CD14-positive monocyte (primary cell): ENCODE results near the gene PALM. TPM values are rescaled to one million over a fixed set of nuclear protein-coding genes. Genes with fewer than 3 reads are reported as not detected.

ENCODE experiments used
- DNase-seq, 3 donors: peaks; one replicate each; pipeline ENCODE4 v3.0.0-alpha.2; 2011 to 2022
- H2AFZ ChIP-seq: 2 replicates; pipeline ENCODE4 v1.6.0; 2012; ENCODE audit warnings: mild to moderate bottlenecking, low read depth, low read length, inconsistent platforms; ENCODE audit not compliant: insufficient read depth, poor library complexity, severe bottlenecking
- H3K27ac ChIP-seq, 2 donors: 1 replicate in 1 of 2; 2 replicates in 1 of 2; pipeline ENCODE4 v1.5.1; 2012 to 2013; ENCODE audit warnings: low read length in 2 of 2, control low read depth in 1 of 2, inconsistent platforms in 1 of 2, low read depth in 1 of 2, mild to moderate bottlenecking in 1 of 2
- H3K27me3 ChIP-seq, 2 donors: one replicate each; pipeline versions ENCODE4 v1.6.0 to v1.6.1; 2011 to 2013; ENCODE audit warnings: low read length in 2 of 2; ENCODE audit not compliant: control insufficient read depth in 2 of 2, insufficient read depth in 2 of 2
- H3K36me3 ChIP-seq, 2 donors: replicated peaks in 1 of 2; 1 replicate in 1 of 2; 2 replicates in 1 of 2; pipeline versions ENCODE4 v1.5.1 to v1.6.1; 2012 to 2013; ENCODE audit warnings: low read length in 2 of 2, control low read depth in 1 of 2, inconsistent platforms in 1 of 2, mild to moderate bottlenecking in 1 of 2; ENCODE audit not compliant: insufficient read depth in 2 of 2, control insufficient read depth in 1 of 2
- H3K4me1 ChIP-seq, 2 donors: 1 replicate in 1 of 2; 2 replicates in 1 of 2; pipeline versions ENCODE4 v1.5.1 to v1.6.1; 2012 to 2013; ENCODE audit warnings: low read length in 2 of 2, control low read depth in 1 of 2, inconsistent platforms in 1 of 2, mild to moderate bottlenecking in 1 of 2, moderate library complexity in 1 of 2; ENCODE audit not compliant: insufficient read depth in 2 of 2, control insufficient read depth in 1 of 2
- H3K4me2 ChIP-seq: replicated peaks from 2 replicates; pipeline ENCODE3; 2012; ENCODE audit warnings: low read length, moderate library complexity, mild to moderate bottlenecking; ENCODE audit not compliant: poor library complexity, severe bottlenecking; ENCODE audit errors: extremely low read depth
- H3K4me3 ChIP-seq, 3 experiments: fragments of 200-600 bp in 1 of 3; sonication (generic) in 1 of 3; replicated peaks in 1 of 3; 1 replicate in 2 of 3; 2 replicates in 1 of 3; pipeline ENCODE4 v1.5.1; 2011 to 2013; ENCODE audit warnings: low read length in 3 of 3, mild to moderate bottlenecking in 3 of 3, control low read depth in 2 of 3, low read depth in 2 of 3, inconsistent platforms in 1 of 3, moderate library complexity in 1 of 3
- H3K79me2 ChIP-seq: 2 replicates; pipeline ENCODE4 v1.6.0; 2012; ENCODE audit warnings: mild to moderate bottlenecking, control low read depth, inconsistent platforms, low read length, moderate library complexity; ENCODE audit not compliant: insufficient read depth
- H3K9ac ChIP-seq: 2 replicates; pipeline ENCODE4 v1.6.0; 2017; ENCODE audit warnings: low read length, mild to moderate bottlenecking; ENCODE audit not compliant: insufficient read depth, poor library complexity, severe bottlenecking
- H3K9me3 ChIP-seq, 2 donors: replicated peaks in 1 of 2; 1 replicate in 1 of 2; 2 replicates in 1 of 2; pipeline versions ENCODE4 v1.5.1 to v1.6.1; 2012 to 2013; ENCODE audit warnings: low read length in 2 of 2, control low read depth in 1 of 2; ENCODE audit not compliant: control insufficient read depth in 1 of 2, insufficient read depth in 1 of 2
- H4K20me1 ChIP-seq: 2 replicates; pipeline ENCODE4 v1.6.0; 2012; ENCODE audit warnings: mild to moderate bottlenecking, low read length, control low read depth, moderate library complexity; ENCODE audit not compliant: insufficient read depth
- H3K27ac Mint-ChIP-seq, 7 donors: one replicate each; pipeline ENCODE4 v1.8.0; 2020; ENCODE audit warnings: mild to moderate bottlenecking in 7 of 7, mixed read lengths in 7 of 7, moderate library complexity in 6 of 7, inconsistent platforms in 2 of 7
- H3K27me3 Mint-ChIP-seq, 3 donors: one replicate each; pipeline ENCODE4 v1.8.0; 2021 to 2022; ENCODE audit warnings: low read depth in 3 of 3, mild to moderate bottlenecking in 3 of 3, mixed read lengths in 3 of 3, moderate library complexity in 3 of 3, inconsistent platforms in 1 of 3
- H3K36me3 Mint-ChIP-seq, 2 donors: one replicate each; pipeline ENCODE4 v1.8.0; 2020; ENCODE audit warnings: mixed read lengths in 2 of 2, inconsistent platforms in 1 of 2, mild to moderate bottlenecking in 1 of 2
- H3K4me1 Mint-ChIP-seq: one replicate; pipeline ENCODE4 v1.8.0; 2020; ENCODE audit warnings: mild to moderate bottlenecking, mixed read lengths
- H3K4me3 Mint-ChIP-seq, 2 donors: one replicate each; pipeline ENCODE4 v1.8.0; 2020; ENCODE audit warnings: mild to moderate bottlenecking in 2 of 2, mixed read lengths in 2 of 2, moderate library complexity in 1 of 2
- H3K9me3 Mint-ChIP-seq, 7 donors: one replicate each; pipeline ENCODE4 v1.8.0; 2020 to 2022; ENCODE audit warnings: mixed read lengths in 7 of 7, mild to moderate bottlenecking in 6 of 7, moderate library complexity in 6 of 7, inconsistent platforms in 2 of 7
- WGBS: methylation state at CpG from one replicate; pipeline ENCODE4 v1.1.5; 2013; ENCODE audit warnings: missing lambda C conversion rate; ENCODE audit not compliant: insufficient coverage; 5-methylcytosine and 5-hydroxymethylcytosine counted together
- intact Hi-C, 2 donors: fragments of 100-400 bp; cut with micrococcal nuclease; formaldehyde crosslinking; loops; one replicate each; pipeline versions ENCODE4 v1.15.0 to v1.15.1; 2023
- polyA plus RNA-seq, 3 donors: library from polyadenylated mRNA; depleted of rRNA in 1 of 3; unstranded in 2 of 3; stranded (reverse) in 1 of 3; fragments of 300-500 nt in 2 of 3; fragments of >200 nt in 1 of 3; fragmentation: Illumina TruSeq in 2 of 3; gene quantifications; 1 replicate in 2 of 3; 2 replicates in 1 of 3; pipeline ENCODE4 v1.2.3, GENCODE V29; 2012 to 2021
- TF ChIP-seq, protein P1 (sequence below): fragments of 200-600 bp; IDR thresholded peaks from one replicate; pipeline ENCODE4 v1.8.0; 2022; ENCODE audit warnings: antibody characterized with exemption, mild to moderate bottlenecking

The PALM gene
- polyA plus RNA-seq, 3 donors = 0.23 TPM; not detected in 2

DNA sequence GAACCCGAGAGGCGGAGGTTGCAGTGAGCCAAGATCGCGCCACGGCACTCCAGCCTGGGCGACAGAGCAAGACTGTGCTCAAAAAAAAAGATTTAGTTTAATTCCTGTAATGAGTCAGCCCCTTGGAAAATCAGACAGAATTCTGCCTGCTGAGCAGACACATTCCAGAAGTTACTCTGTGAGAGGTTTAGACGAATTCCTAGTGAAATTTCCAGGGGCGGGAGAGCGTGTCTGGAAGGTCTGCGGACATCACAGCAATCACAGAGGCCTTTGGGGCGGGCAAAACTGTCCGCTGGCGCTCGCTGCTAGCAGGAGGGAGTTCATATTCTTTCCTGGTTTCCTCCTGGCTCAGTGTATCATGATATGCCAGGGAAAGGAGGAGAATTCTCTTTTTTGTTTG lies 59.7 kb downstream of the PALM start:
- intact Hi-C loops = no loop called here
- Histone ChIP-seq H2AFZ (no peak overlapping the region), H3K79me2 (no peaks in the 10 kb centered on the region), H3K4me1 (peaks cover 0 to 3% of the 10 kb centered on the region in 2 donors), H3K9me3 (no peaks in the 10 kb centered on the region), H4K20me1 (no peaks in the 10 kb centered on the region), H3K27ac (no peak overlapping the region), H3K9ac (no peak overlapping the region), H3K4me3 (no peak overlapping the region), H3K27me3 (no peaks in the 10 kb centered on the region), H3K4me2 (no peak overlapping the region), H3K36me3 (no peaks in the 10 kb centered on the region)
- no peaks in the 10 kb centered on the region for H3K36me3 Mint-ChIP-seq
- no peak overlapping the region for H3K27ac Mint-ChIP-seq
- TF ChIP-seq, protein P1, sequence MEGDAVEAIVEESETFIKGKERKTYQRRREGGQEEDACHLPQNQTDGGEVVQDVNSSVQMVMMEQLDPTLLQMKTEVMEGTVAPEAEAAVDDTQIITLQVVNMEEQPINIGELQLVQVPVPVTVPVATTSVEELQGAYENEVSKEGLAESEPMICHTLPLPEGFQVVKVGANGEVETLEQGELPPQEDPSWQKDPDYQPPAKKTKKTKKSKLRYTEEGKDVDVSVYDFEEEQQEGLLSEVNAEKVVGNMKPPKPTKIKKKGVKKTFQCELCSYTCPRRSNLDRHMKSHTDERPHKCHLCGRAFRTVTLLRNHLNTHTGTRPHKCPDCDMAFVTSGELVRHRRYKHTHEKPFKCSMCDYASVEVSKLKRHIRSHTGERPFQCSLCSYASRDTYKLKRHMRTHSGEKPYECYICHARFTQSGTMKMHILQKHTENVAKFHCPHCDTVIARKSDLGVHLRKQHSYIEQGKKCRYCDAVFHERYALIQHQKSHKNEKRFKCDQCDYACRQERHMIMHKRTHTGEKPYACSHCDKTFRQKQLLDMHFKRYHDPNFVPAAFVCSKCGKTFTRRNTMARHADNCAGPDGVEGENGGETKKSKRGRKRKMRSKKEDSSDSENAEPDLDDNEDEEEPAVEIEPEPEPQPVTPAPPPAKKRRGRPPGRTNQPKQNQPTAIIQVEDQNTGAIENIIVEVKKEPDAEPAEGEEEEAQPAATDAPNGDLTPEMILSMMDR = no peak
- peaks cover 4% of the 10 kb centered on the region for H3K4me1 Mint-ChIP-seq
- DNase-seq = no peak
- peaks cover 4 to 13% (median 10%) of the 10 kb centered on the region in 3 donors for H3K27me3 Mint-ChIP-seq
- H3K4me3 Mint-ChIP-seq = no peak overlapping the region
- H3K9me3 Mint-ChIP-seq = peaks cover 0 to 3% (median 0%) of the 10 kb centered on the region in 7 donors
- 92% methylated on average over 10 of the region's 14 CpGs for WGBS

DNA sequence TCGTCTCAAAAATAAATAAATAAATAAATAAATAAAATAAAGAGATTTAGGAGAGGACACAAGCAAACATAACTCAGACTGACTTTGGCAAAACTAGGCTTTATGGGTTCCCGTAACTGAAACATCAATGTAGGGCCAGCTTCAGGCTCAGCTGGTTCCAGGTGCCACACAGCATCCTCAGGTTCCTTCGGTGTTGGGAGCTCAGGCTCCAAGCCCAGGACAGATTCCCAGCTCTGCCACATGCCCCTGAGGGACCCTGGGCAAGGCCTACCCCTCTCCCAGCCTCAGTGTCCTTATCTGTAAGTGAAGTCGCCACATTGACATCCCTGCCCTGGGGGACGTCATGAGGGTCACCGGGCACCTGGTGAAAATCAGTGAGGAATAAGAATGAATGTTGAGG lies 60.9 kb downstream of the PALM start:
- no peaks in the 10 kb centered on the region for H3K79me2 ChIP-seq
- TF ChIP-seq, protein P1 = no peak
- peaks cover 0 to 3% of the 10 kb centered on the region in 2 donors for H3K4me1 ChIP-seq
- H3K36me3 Mint-ChIP-seq = no peaks in the 10 kb centered on the region
- no peaks in the 10 kb centered on the region for H4K20me1 ChIP-seq
- no peaks in the 10 kb centered on the region for H3K27me3 ChIP-seq
- H3K9ac ChIP-seq = no peak overlapping the region
- H3K27ac ChIP-seq = no peak overlapping the region
- H3K9me3 ChIP-seq = no peaks in the 10 kb centered on the region
- peaks cover 0 to 3% (median 0%) of the 10 kb centered on the region in 7 donors for H3K9me3 Mint-ChIP-seq
- no peak overlapping the region for H3K27ac Mint-ChIP-seq
- H3K4me1 Mint-ChIP-seq = peaks cover 4% of the 10 kb centered on the region
- no peak for DNase-seq
- intact Hi-C loops = loop anchor here (2.0 to 10.0 kb wide), 4 partner anchors 83 to 215 kb away; partner anchors contain the start of genes WDR18 (in 2 of the 2) and ELANE (in 1 of the 2)
- H3K36me3 ChIP-seq = no peaks in the 10 kb centered on the region
- peaks cover 4 to 16% (median 15%) of the 10 kb centered on the region in 3 donors for H3K27me3 Mint-ChIP-seq
- 100% methylated on average over 2 of the region's 6 CpGs for WGBS
- no peak overlapping the region for H3K4me3 Mint-ChIP-seq
- no peak overlapping the region for H3K4me3 ChIP-seq
- H2AFZ ChIP-seq = no peak overlapping the region
- no peak overlapping the region for H3K4me2 ChIP-seq
